GM21423 (cell line): ENCODE measurements around the gene THAP7.

Experiments used
- ATAC-seq: cut with Tn5 transposase; IDR thresholded peaks from one replicate; pipeline ENCODE4 v1.9.1; 2021; ENCODE audit warnings: mild to moderate bottlenecking, moderate library complexity; ENCODE audit not compliant: unreplicated experiment

The THAP7 gene

GRCh38 chr22:20965104-20965887 is 36.6 kb downstream of the THAP7 start:
- no peak for ATAC-seq

- ATAC-seq = no peak
These were observed 37.2 kb downstream of the THAP7 start for GRCh38 chr22:20964799-20965103.

- ATAC-seq = no peak
These were observed 37.7 kb downstream of the THAP7 start for GRCh38 chr22:20964090-20964798.

- ATAC-seq = no peak
These were observed 38.5 kb downstream of the THAP7 start for GRCh38 chr22:20963201-20964052.

GRCh38 chr22:20962491-20962945 is 39.4 kb downstream of the THAP7 start:
- ATAC-seq = no peak

GRCh38 chr22:20960609-20961008 is 41.3 kb downstream of the THAP7 start:
- no peak for ATAC-seq

GRCh38 chr22:20959578-20960461 is 42.1 kb downstream of the THAP7 start:
- no peak for ATAC-seq

GRCh38 chr22:20957683-20958431 is 44.1 kb downstream of the THAP7 start:
- no peak for ATAC-seq

GRCh38 chr22:20957102-20957682 is 44.7 kb downstream of the THAP7 start:
- ATAC-seq = no peak

- no peak for ATAC-seq
These were observed 45.4 kb downstream of the THAP7 start for GRCh38 chr22:20956258-20957101.

GRCh38 chr22:20955548-20955947 is 46.4 kb downstream of the THAP7 start:
- no peak for ATAC-seq

- ATAC-seq = no peak
These were observed 48.0 kb downstream of the THAP7 start for GRCh38 chr22:20953668-20954500.

GRCh38 chr22:20953342-20953608 is 48.6 kb downstream of the THAP7 start:
- ATAC-seq = no peak

GRCh38 chr22:20952544-20953341 is 49.2 kb downstream of the THAP7 start:
- no peak for ATAC-seq

- no peak for ATAC-seq
These were observed 50.0 kb downstream of the THAP7 start for GRCh38 chr22:20951932-20952380.

- ATAC-seq = no peak
These were observed 50.6 kb downstream of the THAP7 start for GRCh38 chr22:20951151-20951931.
